Smooth muscle cell (in vitro differentiated cells): ENCODE measurements around the gene KCNK1. TPM values are rescaled to one million over a fixed set of nuclear protein-coding genes. Genes with fewer than 3 reads are reported as not detected.

Source experiments
- DNase-seq: peaks from one replicate; lab custom pipeline; 2025; ENCODE audit not compliant: unreplicated experiment; lab: John Stamatoyannopoulos, UW
- H2AFZ ChIP-seq: fragments of 200-600 bp; sonication (generic); 2 replicates; pipeline ENCODE4 v1.6.0; 2016; ENCODE audit warnings: antibody characterized with exemption, low read depth, mild to moderate bottlenecking
- H3F3A ChIP-seq: fragments of 200-600 bp; sonication (generic); 2 replicates; pipeline ENCODE4 v1.6.0; 2017; ENCODE audit warnings: antibody characterized with exemption, low read depth
- H3K27ac ChIP-seq: fragments of 200-600 bp; sonication (generic); 2 replicates; pipeline ENCODE4 v1.5.1; 2016; ENCODE audit warnings: low read depth, mild to moderate bottlenecking
- H3K27me3 ChIP-seq: fragments of 200-600 bp; sonication (generic); 2 replicates; pipeline ENCODE4 v1.6.1; 2016; ENCODE audit warnings: low read depth, mild to moderate bottlenecking
- H3K36me3 ChIP-seq: fragments of 200-600 bp; sonication (generic); 2 replicates; pipeline ENCODE4 v1.5.1; 2016; ENCODE audit warnings: low read depth
- H3K4me1 ChIP-seq: fragments of 200-600 bp; sonication (generic); 2 replicates; pipeline ENCODE4 v1.5.1; 2016; ENCODE audit warnings: low read depth
- H3K4me2 ChIP-seq: fragments of 200-600 bp; sonication (generic); 2 replicates; pipeline ENCODE4 v1.6.0; 2016; ENCODE audit warnings: mild to moderate bottlenecking
- H3K4me3 ChIP-seq: fragments of 200-600 bp; sonication (generic); 2 replicates; pipeline ENCODE4 v1.5.1; 2016; ENCODE audit warnings: mild to moderate bottlenecking
- H3K79me2 ChIP-seq: fragments of 200-600 bp; sonication (generic); 2 replicates; pipeline ENCODE4 v1.6.0; 2016; ENCODE audit warnings: low read depth, mild to moderate bottlenecking
- H3K9ac ChIP-seq: fragments of 200-600 bp; sonication (generic); 2 replicates; pipeline ENCODE4 v1.6.0; 2016; ENCODE audit warnings: low read depth
- H3K9me3 ChIP-seq: fragments of 200-600 bp; sonication (generic); replicated peaks from 2 replicates; pipeline ENCODE4 v1.5.1; 2016; ENCODE audit warnings: low read depth
- H4K20me1 ChIP-seq: fragments of 200-600 bp; sonication (generic); 2 replicates; pipeline ENCODE4 v1.6.0; 2016; ENCODE audit warnings: low read depth
- CTCF ChIP-seq: fragments of 200-600 bp; sonication (generic); IDR thresholded peaks from 2 replicates; pipeline ENCODE4 v1.5.1; 2017; ENCODE audit warnings: borderline replicate concordance, mild to moderate bottlenecking, antibody characterized with exemption; ENCODE audit not compliant: insufficient read depth, poor library complexity, severe bottlenecking
- WGBS: methylation state at CpG from one replicate; pipeline ENCODE4 v1.1.7; 2016; ENCODE audit warnings: low lambda C conversion rate; 5-methylcytosine and 5-hydroxymethylcytosine counted together
- polyA plus RNA-seq: library from polyadenylated mRNA; unstranded; fragments of >200 nt; fragmentation: Nextera tagmentation; extraction: Ambion mirVana; gene quantifications from 2 replicates; pipeline ENCODE4 v1.2.1, GENCODE V29; 2016
- total RNA-seq: library from RNA; depleted of rRNA; stranded (reverse); fragments of >200 nt; gene quantifications from 2 replicates; pipeline ENCODE4 v1.2.3, GENCODE V29; 2014

KCNK1 gene
- total and polyA plus RNA-seq, 2 experiments from 2014 or later: 16.6 to 16.8 TPM

- no peaks in the 10 kb centered on the region for H4K20me1 ChIP-seq
- H3K9ac ChIP-seq: no peak overlapping the region
- H3K4me2 ChIP-seq: no peak overlapping the region
- no peaks in the 10 kb centered on the region for H3F3A ChIP-seq
- no peak for DNase-seq
- no peak overlapping the region for H3K4me3 ChIP-seq
- no peaks in the 10 kb centered on the region for H3K36me3 ChIP-seq
- H2AFZ ChIP-seq: no peak overlapping the region
- H3K9me3 ChIP-seq: no peaks in the 10 kb centered on the region
- no peaks in the 10 kb centered on the region for H3K27me3 ChIP-seq
- WGBS: 79% methylated on average over 3 of the region's 3 CpGs
- H3K27ac ChIP-seq: no peak overlapping the region
- H3K4me1 ChIP-seq: no peaks in the 10 kb centered on the region
- TF ChIP-seq CTCF: no peak
- no peaks in the 10 kb centered on the region for H3K79me2 ChIP-seq
Measured at GRCh38 chr1:233570216-233570615, 43.7 kb upstream of the KCNK1 start.

GRCh38 chr1:233570706-233571105 is 43.2 kb upstream of the KCNK1 start:
- H3K27me3 ChIP-seq: no peaks in the 10 kb centered on the region
- H3K4me1 ChIP-seq: no peaks in the 10 kb centered on the region
- no peaks in the 10 kb centered on the region for H3K9me3 ChIP-seq
- H3K9ac ChIP-seq: no peak overlapping the region
- no peaks in the 10 kb centered on the region for H3K36me3 ChIP-seq
- H3F3A ChIP-seq: no peaks in the 10 kb centered on the region
- H2AFZ ChIP-seq: no peak overlapping the region
- H4K20me1 ChIP-seq: no peaks in the 10 kb centered on the region
- 83% methylated on average over 4 of the region's 4 CpGs for WGBS
- DNase-seq: no peak
- no peak overlapping the region for H3K4me3 ChIP-seq
- no peak overlapping the region for H3K4me2 ChIP-seq
- no peak overlapping the region for H3K27ac ChIP-seq
- H3K79me2 ChIP-seq: no peaks in the 10 kb centered on the region
- TF ChIP-seq CTCF: no peak

- Histone ChIP-seq H3K27me3 (no peaks in the 10 kb centered on the region), H3K4me3 (no peak overlapping the region), H3F3A (no peaks in the 10 kb centered on the region), H3K4me2 (no peak overlapping the region), H4K20me1 (no peaks in the 10 kb centered on the region), H3K36me3 (no peaks in the 10 kb centered on the region), H3K4me1 (no peaks in the 10 kb centered on the region), H2AFZ (no peak overlapping the region), H3K79me2 (no peaks in the 10 kb centered on the region), H3K9ac (no peak overlapping the region), H3K27ac (no peak overlapping the region), H3K9me3 (no peaks in the 10 kb centered on the region)
- no peak for DNase-seq
- 83% methylated on average over 2 of the region's 4 CpGs for WGBS
- no peak for TF ChIP-seq CTCF
Measured at GRCh38 chr1:233572896-233573295, 41.0 kb upstream of the KCNK1 start.

GRCh38 chr1:233575450-233575849 is 38.5 kb upstream of the KCNK1 start:
- Histone ChIP-seq H2AFZ (no peak overlapping the region), H3F3A (no peaks in the 10 kb centered on the region), H3K27me3 (no peaks in the 10 kb centered on the region), H3K27ac (no peak overlapping the region), H3K9me3 (no peaks in the 10 kb centered on the region), H4K20me1 (no peaks in the 10 kb centered on the region), H3K79me2 (no peaks in the 10 kb centered on the region), H3K4me3 (no peak overlapping the region), H3K4me2 (no peak overlapping the region), H3K36me3 (no peaks in the 10 kb centered on the region), H3K9ac (no peak overlapping the region), H3K4me1 (no peaks in the 10 kb centered on the region)
- 42% methylated on average over 5 of the region's 5 CpGs for WGBS
- DNase-seq: no peak
- TF ChIP-seq CTCF: no peak
